HepG2 (cell line): Measurements from ENCODE around the gene PDE4D. TPM values are rescaled to one million over a fixed set of nuclear protein-coding genes. Genes with fewer than 3 reads are reported as not detected.

Source experiments
- ATAC-seq: fragments of 200-7000 bp; cut with Tn5 transposase; 3 replicates; pipeline ENCODE4 v1.9.1; 2020; ENCODE audit warnings: mild to moderate bottlenecking, moderate library complexity
- BruUV-seq: library from RNA; stranded (reverse); fragments of 400-500 nt; replicated peaks from 2 replicates; lab custom pipeline; 2021; lab: Mats Ljungman, UMichigan
- CTCF ChIA-PET: fragments of 300-600 bp; formaldehyde crosslinking; extraction: SDS; loops from one replicate; lab custom pipeline; 2021; ENCODE audit warnings: low total read pairs, inconsistent platforms, low intra/inter-chr PET ratio; lab: Yijun Ruan, JAX
- POLR2A ChIA-PET: fragments of 350-600 bp; sonication (Branson Sonifier 250); formaldehyde crosslinking; loops from one replicate; lab custom pipeline; 2020; ENCODE audit warnings: antibody characterized with exemption, inconsistent platforms; lab: Yijun Ruan, JAX
- DNase-seq: peaks from one replicate; pipeline ENCODE4 v3.0.0-alpha.2; 2015; ENCODE audit warnings: low spot score
- FAIRE-seq: peaks from 3 replicates; lab custom pipeline; 2011; peaks lifted over from hg19 to GRCh38; lab: Jason Lieb, UNC
- H2AFZ ChIP-seq: one replicate; pipeline ENCODE4 v1.6.1; 2011; ENCODE audit warnings: low read length, inconsistent platforms
- H3K27ac ChIP-seq: fragments of 300-600 bp; 3 replicates; pipeline ENCODE4 v1.8.0; 2011; ENCODE audit warnings: mixed run types, mild to moderate bottlenecking, mixed read lengths, low read length, inconsistent platforms; ENCODE audit not compliant: insufficient read depth; ENCODE audit errors: extremely low read length
- H3K27me3 ChIP-seq, 2 experiments: fragments of 200-600 bp in 1 of 2; 2 replicates in 1 of 2; 3 replicates in 1 of 2; pipeline versions ENCODE4 v1.6.0 to v1.8.0; 2011; ENCODE audit warnings: low read length in 2 of 2, mild to moderate bottlenecking in 2 of 2, moderate library complexity in 2 of 2, inconsistent platforms in 1 of 2; ENCODE audit not compliant: insufficient read depth in 2 of 2, control insufficient read depth in 1 of 2
- H3K36me3 ChIP-seq, 2 experiments: fragments of 200-600 bp in 1 of 2; replicated peaks in 1 of 2; 2 replicates in 1 of 2; 3 replicates in 1 of 2; pipeline versions ENCODE4 v1.5.1 to v1.8.0; 2011; ENCODE audit warnings: low read length in 2 of 2, inconsistent platforms in 1 of 2; ENCODE audit not compliant: insufficient read depth in 2 of 2, control insufficient read depth in 1 of 2
- H3K4me1 ChIP-seq: 2 replicates; pipeline ENCODE4 v1.5.1; 2012; ENCODE audit warnings: low read length, inconsistent platforms; ENCODE audit not compliant: insufficient read depth
- H3K4me2 ChIP-seq: 2 replicates; pipeline ENCODE4 v1.6.0; 2011; ENCODE audit warnings: low read depth, low read length, inconsistent platforms
- H3K4me3 ChIP-seq, 3 experiments: fragments of 200-600 bp in 1 of 3; sonication (generic), shearing (Covaris generic) in 1 of 3; replicated peaks in 1 of 3; 2 replicates each; pipeline ENCODE4 v1.5.1; 2011 to 2016; ENCODE audit warnings: low read length in 3 of 3, inconsistent platforms in 2 of 3, low read depth in 2 of 3, mild to moderate bottlenecking in 2 of 3, control low read depth in 1 of 3, mixed read lengths in 1 of 3; ENCODE audit not compliant: insufficient read depth in 1 of 3
- H3K79me2 ChIP-seq: one replicate; pipeline ENCODE4 v1.6.1; 2011; ENCODE audit warnings: low read length, inconsistent platforms; ENCODE audit not compliant: insufficient read depth
- H3K9ac ChIP-seq: 2 replicates; pipeline ENCODE4 v1.6.0; 2011; ENCODE audit warnings: mild to moderate bottlenecking, low read depth, low read length, inconsistent platforms; ENCODE audit not compliant: insufficient read depth
- H3K9me3 ChIP-seq: 2 replicates; pipeline ENCODE4 v1.5.1; 2012; ENCODE audit warnings: mild to moderate bottlenecking, low read length
- H4K20me1 ChIP-seq: 2 replicates; pipeline ENCODE4 v1.6.0; 2011; ENCODE audit warnings: inconsistent platforms, mild to moderate bottlenecking, low read length, moderate library complexity; ENCODE audit not compliant: insufficient read depth
- AFF4 ChIP-seq: sonication (generic); formaldehyde crosslinking; IDR thresholded peaks from 2 replicates; pipeline ENCODE4 v1.4.0; 2020; ENCODE audit warnings: missing genetic modification reagents
- BCL3 ChIP-seq: sonication (generic); formaldehyde crosslinking; IDR thresholded peaks from 2 replicates; pipeline ENCODE4 v1.5.1; 2020; ENCODE audit warnings: mild to moderate bottlenecking, missing genetic modification reagents, moderate library complexity
- CEBPG ChIP-seq: IDR thresholded peaks from 2 replicates; pipeline ENCODE4 v1.6.1; 2016
- HDAC2 ChIP-seq: sonication (generic); formaldehyde crosslinking; IDR thresholded peaks from 2 replicates; pipeline ENCODE4 v1.4.0; 2020; ENCODE audit warnings: missing genetic modification reagents
- KDM1A ChIP-seq: IDR thresholded peaks from 2 replicates; pipeline ENCODE4 v1.6.1; 2016; ENCODE audit warnings: missing compliant biosample characterization
- REST ChIP-seq, 2 experiments: IDR thresholded peaks; 2 replicates each; pipeline ENCODE4 v1.6.1; 2011 to 2012; ENCODE audit warnings: low read length in 2 of 2, borderline replicate concordance in 1 of 2, low read depth in 1 of 2, mild to moderate bottlenecking in 1 of 2, moderate library complexity in 1 of 2
- RXRA ChIP-seq: sonication (generic); formaldehyde crosslinking; IDR thresholded peaks from 2 replicates; pipeline ENCODE4 v1.5.1; 2020; ENCODE audit warnings: missing genetic modification reagents
- SMARCC2 ChIP-seq: fragments of 450-650 bp; IDR thresholded peaks from 2 replicates; pipeline ENCODE4 v1.6.1; 2017; ENCODE audit warnings: antibody characterized with exemption, mild to moderate bottlenecking
- SP1 ChIP-seq, 2 experiments: fragments of 450-650 bp in 1 of 2; sonication (generic) in 1 of 2; formaldehyde crosslinking in 1 of 2; IDR thresholded peaks; 2 replicates each; pipeline versions ENCODE4 v1.4.0 to v1.6.1; 2016 to 2020; ENCODE audit warnings: missing genetic modification reagents in 1 of 2
- TCF7L2 ChIP-seq: IDR thresholded peaks from 2 replicates; pipeline ENCODE4 v1.6.1; 2011; ENCODE audit warnings: mild to moderate bottlenecking, low read depth, low read length, moderate library complexity
- U2AF2 ChIP-seq: fragments of 200-400 bp; formaldehyde crosslinking; IDR thresholded peaks from 2 replicates; pipeline ENCODE4 v1.6.1; 2017; ENCODE audit warnings: low read depth, mild to moderate bottlenecking, low read length
- ZC3H4 ChIP-seq: sonication (generic); formaldehyde crosslinking; IDR thresholded peaks from 2 replicates; pipeline ENCODE4 v1.4.0; 2020; ENCODE audit warnings: missing genetic modification reagents, borderline replicate concordance
- ZNF570 ChIP-seq: sonication (generic); formaldehyde crosslinking; IDR thresholded peaks from 2 replicates; pipeline ENCODE4 v1.4.0; 2020; ENCODE audit warnings: mild to moderate bottlenecking, missing genetic modification reagents, borderline replicate concordance
- WGBS: methylation state at CpG from one replicate; pipeline ENCODE4 v1.1.6; 2017; ENCODE audit warnings: low lambda C conversion rate; 5-methylcytosine and 5-hydroxymethylcytosine counted together
- in situ Hi-C: cut with HindIII; loops from 2 replicates; pipeline ENCODE4 v1.10.0; 2017; ENCODE audit warnings: low pct_unique_long_range_greater_than_20kb; ENCODE audit not compliant: extremely low pct_ligation_motif_present
- intact Hi-C: fragments of 100-400 bp; cut with micrococcal nuclease; formaldehyde crosslinking; loops from one replicate; pipeline ENCODE4 v1.10.0; 2022; ENCODE audit not compliant: unreplicated experiment
- polyA plus RNA-seq, 8 experiments: library from polyadenylated mRNA; depleted of rRNA in 3 of 8; stranded (reverse) in 7 of 8; unstranded in 1 of 8; fragments of >200 nt; fragmentation: Illumina TruSeq in 4 of 8; extraction: Trizol in 4 of 8; gene quantifications; 2 replicates each; pipeline versions ENCODE4 v1.2.1 to v1.2.3, GENCODE V29; 2011 to 2016; ENCODE audit warnings: low read depth in 4 of 8, missing spikeins in 1 of 8, mixed read lengths in 1 of 8; ENCODE audit not compliant: insufficient read depth in 1 of 8
- total RNA-seq, 5 experiments: library from RNA; depleted of rRNA; stranded (reverse); fragments of >200 nt; fragmentation: Illumina TruSeq; extraction: Trizol; gene quantifications; 2 replicates each; pipeline ENCODE4 v1.2.3, GENCODE V29; 2016; ENCODE audit warnings: low read depth in 1 of 5

PDE4D gene
- total and polyA plus RNA-seq, 2 of the 13 experiments (the other 11 are each of a cell fraction or from before 2014, with no cell fraction given) = 7.0 to 12.2 TPM

GRCh38 chr5:59039296-59040023 is 854.1 kb downstream of the PDE4D start (continued):
- no peak for TF ChIP-seq AFF4 (CRISPR knock-in tag)
- TF ChIP-seq U2AF2 = no peak
- peak; percentile 54; the same call in 1 of the 2 replicates for TF ChIP-seq ZNF570
- TF ChIP-seq SP1 (IDR thresholded peaks at IDR 0.05) = no peak
- no peak; the same call in 1 of the 2 replicates for TF ChIP-seq SP1 (CRISPR knock-in tag; IDR thresholded peaks at IDR 0.05)
- TF ChIP-seq, all 625 proteins: peak for 108

DNA sequence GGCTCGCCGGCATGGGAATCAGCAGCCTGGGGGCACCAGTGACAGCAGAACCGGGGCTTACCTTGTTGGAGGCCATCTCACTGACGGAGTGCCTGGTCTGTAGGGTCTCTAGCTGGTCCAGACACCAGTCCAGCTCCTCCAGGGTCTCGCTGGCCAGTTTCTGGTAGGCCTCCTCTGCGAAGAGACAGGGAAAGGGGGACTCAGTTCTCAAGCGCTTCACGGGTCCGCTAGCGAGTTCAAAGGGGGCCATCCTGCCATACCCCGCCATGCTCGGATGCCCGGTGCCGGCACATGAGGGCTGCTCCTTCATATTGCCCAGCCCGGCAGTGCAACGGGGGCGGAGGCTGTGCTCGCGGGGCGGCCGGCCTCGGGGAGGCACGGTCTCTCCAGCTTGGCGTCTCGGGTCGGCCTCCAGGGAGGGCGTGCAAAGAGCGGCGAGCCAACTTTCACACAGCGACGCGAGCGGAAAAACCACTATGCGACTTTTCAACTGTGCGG is 854.7 kb downstream of the PDE4D start:
- POLR2A ChIA-PET = interaction anchor here (1.1 to 1.6 kb wide), 2 partner anchors 41 to 57 kb away, joined by 3 read pairs; no protein-coding TSS in a partner anchor
- TF ChIP-seq ZC3H4 (CRISPR knock-in tag) (peak; percentile 51; the same call in 1 of the 2 replicates), REST (IDR thresholded peaks at IDR 0.05; ENCODE audit: borderline replicate concordance in 1 of 2, low read depth in 1 of 2, low read length in 2 of 2) (no peak), KDM1A (CRISPR knock-in tag) (no peak), CEBPG (CRISPR knock-in tag) (no peak), HDAC2 (CRISPR knock-in tag) (no peak; the same call in 1 of the 2 replicates), BCL3 (CRISPR knock-in tag) (peak; percentile 71; the same call in 1 of the 2 replicates), SMARCC2 (no peak), RXRA (0 out of 2 replicates have a peak, but pooled peaks have one; percentile 12), TCF7L2 (no peak)

More for the DNA sequence above, 854.7 kb downstream of the PDE4D start:
- BruUV-seq = no TSS peak
- peak overlapping the region; percentile 77 for H3K4me2 ChIP-seq
- DNase-seq (no peak), ATAC-seq (peak; percentile 48), FAIRE-seq (no peak)
- H3K27me3 ChIP-seq = peaks cover 0 to 13% of the 10 kb centered on the region in 2 experiments; a peak in 1 of 5 replicates
- H2AFZ ChIP-seq = no peak overlapping the region
- H3K4me1 ChIP-seq = peaks cover 64% of the 10 kb centered on the region
- intact Hi-C loops = no loop called here
- peak overlapping the region; percentile 58 to 77 (median 64) for H3K4me3 ChIP-seq
- H3K27ac ChIP-seq = peak overlapping the region; percentile 57
- in situ Hi-C loops = loop anchor here (10.0 kb wide), 1 partner anchor 126 kb away; no protein-coding TSS in a partner anchor
- CTCF ChIA-PET = no interaction called here
- no CpG with 5 or more reads among the region's 35 CpGs for WGBS
- H3K79me2 ChIP-seq = peaks cover 3% of the 10 kb centered on the region
- no peaks in the 10 kb centered on the region for H3K36me3 ChIP-seq
- no peaks in the 10 kb centered on the region for H3K9me3 ChIP-seq
- H3K9ac ChIP-seq = peak overlapping the region; percentile 61
- H4K20me1 ChIP-seq = no peaks in the 10 kb centered on the region; the same call in 1 of the 2 replicates
